IMR-90 (cell line): Measurements from ENCODE around the gene TMEM37. TPM values are rescaled to one million over a fixed set of nuclear protein-coding genes. Genes with fewer than 3 reads are reported as not detected.
A peak's percentile ranks its signal among the peaks of the same experiment; 100 is the strongest.

Source experiments
- ATAC-seq: fragments of 200-7000 bp; cut with Tn5 transposase; 2 replicates; pipeline ENCODE4 v1.9.1; 2020; ENCODE audit warnings: low read depth, mild to moderate bottlenecking, moderate library complexity
- BruUV-seq: library from RNA; stranded (reverse); fragments of 400-500 nt; replicated peaks from 2 replicates; lab custom pipeline; 2021; lab: Mats Ljungman, UMichigan
- CTCF ChIA-PET: fragments of 300-600 bp; formaldehyde crosslinking; extraction: SDS; loops from one replicate; lab custom pipeline; 2021; ENCODE audit warnings: antibody characterized with exemption; lab: Yijun Ruan, JAX
- POLR2A ChIA-PET: fragments of 300-600 bp; sonication (Branson Sonifier 250); formaldehyde crosslinking; loops from one replicate; lab custom pipeline; 2022; ENCODE audit warnings: antibody characterized with exemption; ENCODE audit not compliant: unreplicated experiment; lab: Charles Lee
- DNase-seq: peaks from one replicate; pipeline ENCODE4 v3.0.0; 2013
- H2AFZ ChIP-seq: replicated peaks from 2 replicates; pipeline ENCODE3; 2013; ENCODE audit warnings: low read length, mild to moderate bottlenecking; ENCODE audit not compliant: poor library complexity
- H2AK5ac ChIP-seq: 2 replicates; pipeline ENCODE4 v1.6.1; 2013; ENCODE audit warnings: low read depth, low read length, inconsistent platforms
- H2AK9ac ChIP-seq: replicated peaks from 2 replicates; pipeline ENCODE3; 2013; ENCODE audit warnings: mild to moderate bottlenecking, low read depth, low read length, moderate library complexity; ENCODE audit not compliant: poor library complexity
- H2BK120ac ChIP-seq: 2 replicates; pipeline ENCODE4 v1.6.1; 2013; ENCODE audit warnings: low read depth, low read length, inconsistent platforms
- H2BK15ac ChIP-seq: 3 replicates; pipeline ENCODE4 v1.6.1; 2013; ENCODE audit warnings: low read depth, low read length, inconsistent platforms
- H2BK20ac ChIP-seq: 2 replicates; pipeline ENCODE4 v1.6.1; 2013; ENCODE audit warnings: low read depth, mild to moderate bottlenecking, inconsistent platforms, low read length, moderate library complexity
- H2BK5ac ChIP-seq: 2 replicates; pipeline ENCODE4 v1.6.1; 2013; ENCODE audit warnings: mild to moderate bottlenecking, low read depth, low read length, inconsistent platforms; ENCODE audit not compliant: poor library complexity, severe bottlenecking
- H3K14ac ChIP-seq: replicated peaks from 2 replicates; pipeline ENCODE4 v1.6.1; 2013; ENCODE audit warnings: low read depth, low read length, inconsistent platforms
- H3K18ac ChIP-seq: 2 replicates; pipeline ENCODE4 v1.6.1; 2013; ENCODE audit warnings: low read depth, low read length, control low read depth
- H3K23ac ChIP-seq: 2 replicates; pipeline ENCODE4 v1.6.1; 2013; ENCODE audit warnings: low read depth, low read length, inconsistent platforms
- H3K27ac ChIP-seq: 2 replicates; pipeline ENCODE4 v1.5.1; 2013; ENCODE audit warnings: mild to moderate bottlenecking, control low read depth, low read length; ENCODE audit not compliant: insufficient read depth
- H3K27me3 ChIP-seq: 2 replicates; pipeline ENCODE4 v1.6.1; 2013; ENCODE audit warnings: low read length; ENCODE audit not compliant: control insufficient read depth, insufficient read depth
- H3K36me3 ChIP-seq: 2 replicates; pipeline ENCODE4 v1.6.1; 2013; ENCODE audit warnings: low read length, mixed read lengths; ENCODE audit not compliant: control insufficient read depth, insufficient read depth
- H3K4ac ChIP-seq: 2 replicates; pipeline ENCODE4 v1.6.1; 2013; ENCODE audit warnings: low read depth, low read length, inconsistent platforms
- H3K4me1 ChIP-seq: 2 replicates; pipeline ENCODE4 v1.6.1; 2013; ENCODE audit warnings: low read length, mixed read lengths; ENCODE audit not compliant: control insufficient read depth, insufficient read depth
- H3K4me2 ChIP-seq: 2 replicates; pipeline ENCODE4 v1.6.1; 2013; ENCODE audit warnings: low read depth, mild to moderate bottlenecking, control low read depth, low read length, moderate library complexity
- H3K4me3 ChIP-seq: 2 replicates; pipeline ENCODE4 v1.5.1; 2013; ENCODE audit warnings: low read depth, mild to moderate bottlenecking, control low read depth, low read length, moderate library complexity; ENCODE audit not compliant: insufficient read depth
- H3K56ac ChIP-seq: 2 replicates; pipeline ENCODE4 v1.6.1; 2013; ENCODE audit warnings: low read length, inconsistent platforms; ENCODE audit not compliant: insufficient read depth; ENCODE audit errors: extremely low read depth
- H3K79me1 ChIP-seq, 2 experiments: 2 replicates each; pipeline ENCODE4 v1.6.1; 2013; ENCODE audit warnings: low read length in 2 of 2, inconsistent platforms in 1 of 2, low read depth in 1 of 2
- H3K9ac ChIP-seq: 2 replicates; pipeline ENCODE4 v1.6.1; 2013; ENCODE audit warnings: low read depth, low read length, control low read depth
- H3K9me1 ChIP-seq: 2 replicates; pipeline ENCODE4 v1.6.1; 2013; ENCODE audit warnings: low read length, inconsistent platforms; ENCODE audit not compliant: insufficient read depth
- H3K9me3 ChIP-seq: 2 replicates; pipeline ENCODE4 v1.6.1; 2013; ENCODE audit warnings: low read length; ENCODE audit not compliant: control insufficient read depth, insufficient read depth
- H4K20me1 ChIP-seq: 2 replicates; pipeline ENCODE4 v1.6.1; 2013; ENCODE audit warnings: low read length, inconsistent platforms; ENCODE audit not compliant: insufficient read depth
- H4K5ac ChIP-seq: 2 replicates; pipeline ENCODE4 v1.6.1; 2013; ENCODE audit warnings: mild to moderate bottlenecking, low read depth, low read length, control low read depth
- H4K8ac ChIP-seq, 2 experiments: 2 replicates each; pipeline ENCODE4 v1.6.1; 2013; ENCODE audit warnings: low read depth in 2 of 2, low read length in 2 of 2, control low read depth in 1 of 2, inconsistent platforms in 1 of 2
- H4K91ac ChIP-seq: 2 replicates; pipeline ENCODE4 v1.6.1; 2013; ENCODE audit warnings: low read depth, low read length, inconsistent platforms; ENCODE audit not compliant: insufficient read depth
- BHLHE40 ChIP-seq: fragments of 150-350 bp; IDR thresholded peaks from 2 replicates; pipeline ENCODE4 v1.6.1; 2016; ENCODE audit warnings: mild to moderate bottlenecking, low read depth, low read length
- CEBPB ChIP-seq: IDR thresholded peaks from 2 replicates; pipeline ENCODE4 v1.6.1; 2012; ENCODE audit warnings: low read depth, low read length, improper control_type of control experiment
- FOS ChIP-seq: fragments of 150-350 bp; IDR thresholded peaks from 2 replicates; pipeline ENCODE4 v1.6.1; 2016; ENCODE audit warnings: low read depth, low read length
- MAZ ChIP-seq: IDR thresholded peaks from 2 replicates; pipeline ENCODE4 v1.6.1; 2012; ENCODE audit warnings: low read depth, mild to moderate bottlenecking, low read length, improper control_type of control experiment, moderate library complexity, borderline replicate concordance
- MXI1 ChIP-seq: IDR thresholded peaks from 2 replicates; pipeline ENCODE4 v1.6.1; 2012; ENCODE audit warnings: low read depth, mild to moderate bottlenecking, low read length, moderate library complexity, borderline replicate concordance
- POLR2A ChIP-seq: IDR thresholded peaks from 2 replicates; pipeline ENCODE4 v1.6.1; 2012; ENCODE audit warnings: mild to moderate bottlenecking, low read depth, low read length
- RAD21 ChIP-seq: IDR thresholded peaks from 2 replicates; pipeline ENCODE4 v1.6.1; 2012; ENCODE audit warnings: low read length, improper control_type of control experiment
- SMC3 ChIP-seq: fragments of 150-350 bp; IDR thresholded peaks from 2 replicates; pipeline ENCODE4 v1.6.1; 2016; ENCODE audit warnings: low read depth, mild to moderate bottlenecking, antibody characterized with exemption, low read length, moderate library complexity
- WGBS, 2 experiments: methylation state at CpG; one replicate each; pipeline versions ENCODE4 v1.1.5 to v1.1.7; 2013; ENCODE audit warnings: missing lambda C conversion rate in 2 of 2; ENCODE audit not compliant: insufficient read length in 1 of 2; ENCODE audit errors: extremely low coverage in 2 of 2; 5-methylcytosine and 5-hydroxymethylcytosine counted together
- dilution Hi-C: fragments of 300-500 bp; cut with HindIII; formaldehyde crosslinking; loops from one replicate; pipeline ENCODE4 v1.14.3; 2018; ENCODE audit warnings: low sequenced_read_pairs; ENCODE audit not compliant: unreplicated experiment
- in situ Hi-C: fragments of 300-500 bp; cut with MboI; formaldehyde crosslinking; loops from 3 replicates; pipeline ENCODE4 v1.14.3; 2019; ENCODE audit warnings: low sequenced_read_pairs, inconsistent platforms, mixed read lengths
- intact Hi-C: fragments of 100-400 bp; cut with micrococcal nuclease; formaldehyde crosslinking; loops from 2 replicates; pipeline ENCODE4 v1.10.0; 2022
- polyA plus RNA-seq, 3 experiments: library from polyadenylated mRNA; depleted of rRNA; stranded (reverse); fragments of >200 nt; gene quantifications; 2 replicates each; pipeline ENCODE4 v1.2.3, GENCODE V29; 2012; ENCODE audit warnings: low replicate concordance in 1 of 3
- total RNA-seq: library from RNA; depleted of rRNA; stranded (reverse); fragments of >200 nt; gene quantifications from 2 replicates; pipeline ENCODE4 v1.2.3, GENCODE V29; 2012
- TF ChIP-seq, protein P1 (sequence below): fragments of 150-350 bp; IDR thresholded peaks from 2 replicates; pipeline ENCODE4 v1.6.1; 2016; ENCODE audit warnings: low read depth, mild to moderate bottlenecking, low read length, moderate library complexity, borderline replicate concordance
- TF ChIP-seq, protein P2 (sequence below): conservative IDR thresholded peaks from 2 replicates; pipeline ENCODE4 v1.5.1; 2012; ENCODE audit warnings: mild to moderate bottlenecking, low read depth, low read length, improper control_type of control experiment
- TF ChIP-seq, protein P3 (sequence below): fragments of 150-350 bp; IDR thresholded peaks from 2 replicates; pipeline ENCODE4 v1.6.1; 2017; ENCODE audit warnings: mild to moderate bottlenecking, antibody characterized with exemption, low read length, low read depth

The TMEM37 gene
- total and polyA plus RNA-seq, 2 of the 4 experiments (the other 2 are of a cell fraction) = under 0.01 to 0.39 TPM

DNA sequence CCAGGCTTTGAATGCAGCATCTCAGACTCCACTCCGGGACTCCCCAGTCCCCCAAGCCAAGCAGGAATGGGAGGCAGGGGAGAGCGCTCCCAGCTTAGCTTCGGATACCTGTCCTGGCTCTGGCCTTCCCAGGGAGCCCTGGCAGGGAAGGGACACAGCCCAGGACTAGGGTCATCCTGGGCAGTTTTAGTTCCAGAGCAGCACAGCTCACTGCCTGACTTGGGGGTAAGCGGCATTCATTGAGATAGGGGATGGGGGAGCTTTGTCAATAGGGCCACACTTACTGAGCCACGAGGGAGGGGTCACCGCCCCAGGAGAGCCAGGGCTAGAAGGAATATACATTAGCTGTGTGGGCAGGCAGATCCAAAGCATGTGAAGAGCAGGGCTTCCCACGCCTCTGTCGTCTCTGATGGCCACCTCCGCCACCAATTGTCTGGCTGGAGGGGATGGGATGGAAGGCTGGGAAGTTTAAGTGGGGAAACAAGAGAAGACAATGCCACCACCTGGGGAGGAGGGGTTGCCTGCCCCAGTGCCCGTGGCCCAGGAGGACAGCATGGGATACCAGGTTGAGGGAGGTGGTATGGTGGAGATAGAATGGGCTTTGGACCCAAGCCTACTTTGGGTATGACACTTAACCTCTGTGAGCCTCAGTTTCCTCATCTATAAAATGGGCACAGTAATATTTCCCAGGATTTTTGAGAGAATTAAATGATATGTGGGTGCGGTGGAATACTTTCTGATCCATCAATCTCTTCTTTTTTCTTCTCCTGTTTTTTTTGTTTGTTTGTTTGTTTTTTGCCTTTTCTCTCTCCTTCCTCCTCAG, 52.5 kb downstream of the TMEM37 start:
- no TSS peak for BruUV-seq

More for the DNA sequence above, 52.5 kb downstream of the TMEM37 start:
- Histone ChIP-seq H3K4me3 (no peak overlapping the region), H3K4me1 (no peaks in the 10 kb centered on the region), H3K56ac (no peak overlapping the region), H3K27me3 (peaks cover 29% of the 10 kb centered on the region), H3K36me3 (no peaks in the 10 kb centered on the region), H4K20me1 (no peaks in the 10 kb centered on the region), H4K5ac (no peak overlapping the region), H3K14ac (no peak overlapping the region), H3K9ac (no peak overlapping the region), H3K27ac (no peak overlapping the region), H4K91ac (no peak overlapping the region), H2AK5ac (no peak overlapping the region), H4K8ac (no peak overlapping the region), H3K23ac (no peak overlapping the region), H3K9me3 (no peaks in the 10 kb centered on the region), H2BK120ac (no peak overlapping the region), H2AK9ac (peak overlapping the region; percentile 16), H3K79me1 (no peaks in the 10 kb centered on the region), H2BK5ac (no peak overlapping the region), H3K4me2 (no peak overlapping the region), H2BK15ac (no peak overlapping the region), H3K4ac (no peak overlapping the region), H2AFZ (no peak overlapping the region), H2BK20ac (no peak overlapping the region), H3K18ac (no peak overlapping the region), H3K9me1 (no peaks in the 10 kb centered on the region)
- no peak for TF ChIP-seq CEBPB
- TF ChIP-seq SMC3 = no peak
- no peak for TF ChIP-seq FOS
- TF ChIP-seq, protein P1, sequence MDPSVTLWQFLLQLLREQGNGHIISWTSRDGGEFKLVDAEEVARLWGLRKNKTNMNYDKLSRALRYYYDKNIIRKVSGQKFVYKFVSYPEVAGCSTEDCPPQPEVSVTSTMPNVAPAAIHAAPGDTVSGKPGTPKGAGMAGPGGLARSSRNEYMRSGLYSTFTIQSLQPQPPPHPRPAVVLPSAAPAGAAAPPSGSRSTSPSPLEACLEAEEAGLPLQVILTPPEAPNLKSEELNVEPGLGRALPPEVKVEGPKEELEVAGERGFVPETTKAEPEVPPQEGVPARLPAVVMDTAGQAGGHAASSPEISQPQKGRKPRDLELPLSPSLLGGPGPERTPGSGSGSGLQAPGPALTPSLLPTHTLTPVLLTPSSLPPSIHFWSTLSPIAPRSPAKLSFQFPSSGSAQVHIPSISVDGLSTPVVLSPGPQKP = no peak
- no peak for TF ChIP-seq MXI1
- TF ChIP-seq, protein P2, sequence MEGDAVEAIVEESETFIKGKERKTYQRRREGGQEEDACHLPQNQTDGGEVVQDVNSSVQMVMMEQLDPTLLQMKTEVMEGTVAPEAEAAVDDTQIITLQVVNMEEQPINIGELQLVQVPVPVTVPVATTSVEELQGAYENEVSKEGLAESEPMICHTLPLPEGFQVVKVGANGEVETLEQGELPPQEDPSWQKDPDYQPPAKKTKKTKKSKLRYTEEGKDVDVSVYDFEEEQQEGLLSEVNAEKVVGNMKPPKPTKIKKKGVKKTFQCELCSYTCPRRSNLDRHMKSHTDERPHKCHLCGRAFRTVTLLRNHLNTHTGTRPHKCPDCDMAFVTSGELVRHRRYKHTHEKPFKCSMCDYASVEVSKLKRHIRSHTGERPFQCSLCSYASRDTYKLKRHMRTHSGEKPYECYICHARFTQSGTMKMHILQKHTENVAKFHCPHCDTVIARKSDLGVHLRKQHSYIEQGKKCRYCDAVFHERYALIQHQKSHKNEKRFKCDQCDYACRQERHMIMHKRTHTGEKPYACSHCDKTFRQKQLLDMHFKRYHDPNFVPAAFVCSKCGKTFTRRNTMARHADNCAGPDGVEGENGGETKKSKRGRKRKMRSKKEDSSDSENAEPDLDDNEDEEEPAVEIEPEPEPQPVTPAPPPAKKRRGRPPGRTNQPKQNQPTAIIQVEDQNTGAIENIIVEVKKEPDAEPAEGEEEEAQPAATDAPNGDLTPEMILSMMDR = no peak
- no peak for TF ChIP-seq RAD21
- TF ChIP-seq MAZ = no peak
- TF ChIP-seq BHLHE40 = no peak
- TF ChIP-seq POLR2A = no peak
- TF ChIP-seq, protein P3, sequence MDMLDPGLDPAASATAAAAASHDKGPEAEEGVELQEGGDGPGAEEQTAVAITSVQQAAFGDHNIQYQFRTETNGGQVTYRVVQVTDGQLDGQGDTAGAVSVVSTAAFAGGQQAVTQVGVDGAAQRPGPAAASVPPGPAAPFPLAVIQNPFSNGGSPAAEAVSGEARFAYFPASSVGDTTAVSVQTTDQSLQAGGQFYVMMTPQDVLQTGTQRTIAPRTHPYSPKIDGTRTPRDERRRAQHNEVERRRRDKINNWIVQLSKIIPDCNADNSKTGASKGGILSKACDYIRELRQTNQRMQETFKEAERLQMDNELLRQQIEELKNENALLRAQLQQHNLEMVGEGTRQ = no peak
- POLR2A ChIA-PET = no interaction called here
- ATAC-seq (no peak), DNase-seq (no peak)
- dilution Hi-C loops = no loop called here
- CTCF ChIA-PET = interaction anchor here (0.6 kb wide), 1 partner anchor 1115 kb away, joined by 3 read pairs; no protein-coding TSS in a partner anchor
- in situ Hi-C loops = no loop called here
- intact Hi-C loops = no loop called here
- 60% methylated on average over 3 of the region's 11 CpGs; no CpG with 5 or more reads in 1 of the 2 experiments for WGBS, 2 experiments
